ENCODE measurements around the gene TTC16.

TTC16 gene

GRCh38 chr9:127698386-127698785 lies 17.5 kb upstream of the TTC16 start:
- no peak for DNase-seq

GRCh38 chr9:127698985-127699670 lies 16.8 kb upstream of the TTC16 start:
- DNase-seq = peak; percentile 85

- DNase-seq = no peak
Observed at GRCh38 chr9:127700140-127700539, 15.7 kb upstream of the TTC16 start.

- DNase-seq = no peak
Observed at GRCh38 chr9:127700594-127701255, 15.2 kb upstream of the TTC16 start.

GRCh38 chr9:127703289-127703946 lies 12.5 kb upstream of the TTC16 start:
- no peak for DNase-seq

GRCh38 chr9:127705577-127706379 lies 10.1 kb upstream of the TTC16 start:
- DNase-seq = no peak

GRCh38 chr9:127706836-127707241 lies 9.0 kb upstream of the TTC16 start, which contains the start of gene CFAP157:
CFAP157 (plus strand) TSS chr9:127706988; CDS start chr9:127707032, 44 bp downstream.
- no peak for DNase-seq

- DNase-seq = peak; percentile 64
Observed at GRCh38 chr9:127707766-127708165, 8.1 kb upstream of the TTC16 start.

- DNase-seq = no peak
Observed at GRCh38 chr9:127708952-127709587, 6.8 kb upstream of the TTC16 start.

GRCh38 chr9:127710204-127710783 lies 5.6 kb upstream of the TTC16 start:
- DNase-seq = no peak

GRCh38 chr9:127711226-127711701 lies 4.6 kb upstream of the TTC16 start:
- DNase-seq = no peak

GRCh38 chr9:127711831-127712274 lies 4.0 kb upstream of the TTC16 start:
- DNase-seq = no peak

GRCh38 chr9:127712371-127712770 lies 3.5 kb upstream of the TTC16 start:
- no peak for DNase-seq

- no peak for DNase-seq
Observed at GRCh38 chr9:127712867-127713266, 3.0 kb upstream of the TTC16 start.

GRCh38 chr9:127714020-127714750 lies 1.7 kb upstream of the TTC16 start:
- no peak for DNase-seq

GRCh38 chr9:127714951-127715469 lies 869 bp upstream of the TTC16 start:
- peak; percentile 49 for DNase-seq

- DNase-seq = no peak
Observed at GRCh38 chr9:127716412-127716811, 533 bp downstream of the TTC16 start.

- DNase-seq = no peak
Observed at GRCh38 chr9:127717766-127718165, 1.9 kb downstream of the TTC16 start.

- no peak for DNase-seq
Observed at GRCh38 chr9:127720031-127720864, 4.4 kb downstream of the TTC16 start.

GRCh38 chr9:127720865-127721227 lies 5.0 kb downstream of the TTC16 start:
- DNase-seq = no peak
